HepG2 (cell line): ENCODE data around the gene CPT1B. TPM values are rescaled to one million over a fixed set of nuclear protein-coding genes. Genes with fewer than 3 reads are reported as not detected.

Experiments
- ATF1 ChIP-seq: IDR thresholded peaks from 2 replicates; pipeline ENCODE4 v1.6.1; 2016; ENCODE audit warnings: mild to moderate bottlenecking, control low read depth
- BHLHE40 ChIP-seq: IDR thresholded peaks from 2 replicates; pipeline ENCODE4 v1.6.1; 2011; ENCODE audit warnings: low read length, improper control_type of control experiment
- CC2D1A ChIP-seq: sonication (generic); formaldehyde crosslinking; IDR thresholded peaks from 2 replicates; pipeline ENCODE4 v1.8.1; 2023; ENCODE audit warnings: mild to moderate bottlenecking, missing genetic modification reagents
- CHD2 ChIP-seq: IDR thresholded peaks from 2 replicates; pipeline ENCODE4 v1.6.1; 2011; ENCODE audit warnings: low read depth, low read length, improper control_type of control experiment
- EHMT2 ChIP-seq: fragments of 200-600 bp; sonication (generic); IDR thresholded peaks from 2 replicates; pipeline ENCODE4 v1.7.0; 2017; ENCODE audit warnings: antibody characterized with exemption, low read depth, low read length, borderline replicate concordance
- ESRRA ChIP-seq: sonication (generic); formaldehyde crosslinking; IDR thresholded peaks from 2 replicates; pipeline ENCODE4 v1.5.1; 2020; ENCODE audit warnings: mild to moderate bottlenecking, low read depth, missing genetic modification reagents
- FOXA1 ChIP-seq, 2 experiments: fragments of 450-650 bp in 1 of 2; sonication (generic) in 1 of 2; formaldehyde crosslinking in 1 of 2; IDR thresholded peaks; 2 replicates each; pipeline versions ENCODE4 v1.4.0 to v1.6.1; 2016 to 2020; ENCODE audit warnings: missing genetic modification reagents in 1 of 2
- GFI1 ChIP-seq: sonication (generic); formaldehyde crosslinking; IDR thresholded peaks from 2 replicates; pipeline ENCODE4 v1.5.0; 2020; ENCODE audit warnings: missing genetic modification reagents, mild to moderate bottlenecking, borderline replicate concordance
- GTF2F1 ChIP-seq: fragments of 150-350 bp; IDR thresholded peaks from 2 replicates; pipeline ENCODE4 v1.6.1; 2014; ENCODE audit warnings: low read length
- KDM1A ChIP-seq: IDR thresholded peaks from 2 replicates; pipeline ENCODE4 v1.6.1; 2016; ENCODE audit warnings: missing compliant biosample characterization
- KLF12 ChIP-seq: sonication (generic); formaldehyde crosslinking; IDR thresholded peaks from 2 replicates; pipeline ENCODE4 v1.4.0; 2020; ENCODE audit warnings: missing genetic modification reagents, borderline replicate concordance
- MAFG ChIP-seq: sonication (generic); formaldehyde crosslinking; IDR thresholded peaks from 2 replicates; pipeline ENCODE4 v1.5.1; 2020; ENCODE audit warnings: mild to moderate bottlenecking, missing genetic modification reagents
- MIER2 ChIP-seq: IDR thresholded peaks from 2 replicates; pipeline ENCODE4 v1.6.1; 2016; ENCODE audit warnings: missing biosample characterization, missing genetic modification reagents
- RXRA ChIP-seq: sonication (generic); formaldehyde crosslinking; IDR thresholded peaks from 2 replicates; pipeline ENCODE4 v1.5.1; 2020; ENCODE audit warnings: missing genetic modification reagents
- SMAD3 ChIP-seq: sonication (generic); formaldehyde crosslinking; IDR thresholded peaks from 2 replicates; pipeline ENCODE4 v1.4.0; 2020; ENCODE audit warnings: missing genetic modification reagents
- TBX2 ChIP-seq: sonication (generic); formaldehyde crosslinking; IDR thresholded peaks from 2 replicates; pipeline ENCODE4 v1.5.0; 2020; ENCODE audit warnings: missing genetic modification reagents, mild to moderate bottlenecking, borderline replicate concordance
- ZNF451 ChIP-seq: sonication (generic); formaldehyde crosslinking; IDR thresholded peaks from 2 replicates; pipeline ENCODE4 v1.5.0; 2020; ENCODE audit warnings: mild to moderate bottlenecking, missing genetic modification reagents
- ZNF557 ChIP-seq: sonication (generic); formaldehyde crosslinking; IDR thresholded peaks from 2 replicates; pipeline ENCODE4 v1.4.0; 2020; ENCODE audit warnings: missing genetic modification reagents
- ZNF747 ChIP-seq: sonication (generic); formaldehyde crosslinking; IDR thresholded peaks from 2 replicates; pipeline ENCODE4 v1.8.1; 2023; ENCODE audit warnings: missing genetic modification reagents, mild to moderate bottlenecking, borderline replicate concordance
- ZNF749 ChIP-seq: sonication (generic); formaldehyde crosslinking; IDR thresholded peaks from 2 replicates; pipeline ENCODE4 v1.8.0; 2022; ENCODE audit warnings: mild to moderate bottlenecking, missing genetic modification reagents, moderate library complexity, borderline replicate concordance
- ZNF839 ChIP-seq: sonication (generic); formaldehyde crosslinking; IDR thresholded peaks from 2 replicates; pipeline ENCODE4 v1.4.0; 2020; ENCODE audit warnings: missing genetic modification reagents, mild to moderate bottlenecking, borderline replicate concordance
- polyA plus RNA-seq, 8 experiments: library from polyadenylated mRNA; depleted of rRNA in 3 of 8; stranded (reverse) in 7 of 8; unstranded in 1 of 8; fragments of >200 nt; fragmentation: Illumina TruSeq in 4 of 8; extraction: Trizol in 4 of 8; gene quantifications; 2 replicates each; pipeline versions ENCODE4 v1.2.1 to v1.2.3, GENCODE V29; 2011 to 2016; ENCODE audit warnings: low read depth in 4 of 8, missing spikeins in 1 of 8, mixed read lengths in 1 of 8; ENCODE audit not compliant: insufficient read depth in 1 of 8
- total RNA-seq, 5 experiments: library from RNA; depleted of rRNA; stranded (reverse); fragments of >200 nt; fragmentation: Illumina TruSeq; extraction: Trizol; gene quantifications; 2 replicates each; pipeline ENCODE4 v1.2.3, GENCODE V29; 2016; ENCODE audit warnings: low read depth in 1 of 5
- TF ChIP-seq, protein P1 (sequence below): sonication (generic); formaldehyde crosslinking; IDR thresholded peaks from 2 replicates; pipeline ENCODE4 v1.4.0; 2020; ENCODE audit warnings: missing genetic modification reagents
- TF ChIP-seq, protein P2 (sequence below): sonication (generic); formaldehyde crosslinking; IDR thresholded peaks from 2 replicates; pipeline ENCODE4 v1.5.1; 2020; ENCODE audit warnings: missing genetic modification reagents, mild to moderate bottlenecking, borderline replicate concordance
- TF ChIP-seq, protein P3 (sequence below): IDR thresholded peaks from 2 replicates; pipeline ENCODE4 v1.6.1; 2016; ENCODE audit warnings: missing biosample characterization, missing genetic modification reagents, low read depth

CPT1B gene
- total and polyA plus RNA-seq, 2 of the 13 experiments (the other 11 are each of a cell fraction or from before 2014, with no cell fraction given) = 9.2 to 19.5 TPM

DNA sequence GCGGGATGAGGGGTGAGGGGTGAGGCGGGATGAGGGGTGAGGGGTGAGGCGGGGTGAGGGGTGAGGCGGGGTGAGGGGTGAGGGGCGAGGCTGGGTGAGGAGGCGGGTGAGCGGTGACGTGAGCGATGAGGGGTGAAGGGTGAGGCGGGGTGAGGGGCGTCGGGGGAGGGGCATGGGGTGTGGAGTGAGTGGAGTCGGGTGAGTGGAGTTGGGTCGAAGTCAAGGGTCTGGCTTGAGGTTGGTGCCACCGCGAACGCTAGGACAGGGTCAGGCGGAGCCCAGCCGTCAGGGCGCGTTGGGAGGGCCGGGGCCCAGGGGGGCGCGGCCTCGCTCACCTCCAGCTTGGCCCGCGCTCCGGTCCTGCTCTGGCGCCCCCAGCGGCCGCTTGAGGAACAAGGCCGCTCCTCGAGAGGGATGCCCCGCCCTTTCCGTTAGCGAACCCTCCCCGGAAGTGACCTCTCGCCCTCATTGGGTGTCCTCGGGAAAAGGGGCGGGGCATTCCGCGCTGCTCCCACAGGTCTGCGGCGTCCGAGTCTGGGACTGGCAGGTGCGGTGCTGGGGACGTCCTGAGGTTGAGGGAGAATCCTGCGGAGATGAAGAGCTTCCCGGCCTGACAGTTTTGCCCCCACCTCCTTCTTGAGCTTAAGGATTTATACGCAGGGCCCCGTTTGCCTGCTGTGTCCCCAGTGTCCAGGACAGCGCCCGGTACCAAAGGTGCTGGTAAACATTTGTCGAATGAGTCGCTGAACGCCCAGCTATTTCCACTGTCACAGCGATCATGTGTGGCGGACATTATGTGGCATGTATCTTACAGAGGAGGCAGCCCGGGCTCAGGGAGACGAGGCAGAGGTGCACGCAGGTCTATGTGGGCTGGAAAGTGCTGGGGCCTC is 15.5 kb downstream of the CPT1B start, which contains the start of gene SYCE3 (continued):
- TF ChIP-seq MAFG (CRISPR knock-in tag) (no peak), ZNF557 (CRISPR knock-in tag) (no peak), ZNF839 (no peak), CHD2 (no peak), EHMT2 (no peak), ZNF451 (CRISPR knock-in tag) (no peak), CC2D1A (CRISPR knock-in tag) (no peak), ZNF749 (CRISPR knock-in tag) (no peak), ESRRA (CRISPR knock-in tag) (peak; percentile 41), TBX2 (CRISPR knock-in tag) (peak; percentile 65; the same call in 1 of the 2 replicates), GFI1 (CRISPR knock-in tag) (no peak), KDM1A (CRISPR knock-in tag) (no peak), KLF12 (CRISPR knock-in tag) (peak; percentile 53; the same call in 1 of the 2 replicates), GTF2F1 (no peak), ATF1 (CRISPR knock-in tag) (no peak), SMAD3 (CRISPR knock-in tag) (no peak), MIER2 (CRISPR knock-in tag) (no peak), ZNF747 (0 out of 2 replicates have a peak, but pooled peaks have one; percentile 23), RXRA (CRISPR knock-in tag) (peak; percentile 66), FOXA1 (IDR thresholded peaks at IDR 0.05) (no peak), FOXA1 (CRISPR knock-in tag; IDR thresholded peaks at IDR 0.05) (no peak), BHLHE40 (0 out of 2 replicates have a peak, but pooled peaks have one; percentile 41)
- TF ChIP-seq, protein P1, sequence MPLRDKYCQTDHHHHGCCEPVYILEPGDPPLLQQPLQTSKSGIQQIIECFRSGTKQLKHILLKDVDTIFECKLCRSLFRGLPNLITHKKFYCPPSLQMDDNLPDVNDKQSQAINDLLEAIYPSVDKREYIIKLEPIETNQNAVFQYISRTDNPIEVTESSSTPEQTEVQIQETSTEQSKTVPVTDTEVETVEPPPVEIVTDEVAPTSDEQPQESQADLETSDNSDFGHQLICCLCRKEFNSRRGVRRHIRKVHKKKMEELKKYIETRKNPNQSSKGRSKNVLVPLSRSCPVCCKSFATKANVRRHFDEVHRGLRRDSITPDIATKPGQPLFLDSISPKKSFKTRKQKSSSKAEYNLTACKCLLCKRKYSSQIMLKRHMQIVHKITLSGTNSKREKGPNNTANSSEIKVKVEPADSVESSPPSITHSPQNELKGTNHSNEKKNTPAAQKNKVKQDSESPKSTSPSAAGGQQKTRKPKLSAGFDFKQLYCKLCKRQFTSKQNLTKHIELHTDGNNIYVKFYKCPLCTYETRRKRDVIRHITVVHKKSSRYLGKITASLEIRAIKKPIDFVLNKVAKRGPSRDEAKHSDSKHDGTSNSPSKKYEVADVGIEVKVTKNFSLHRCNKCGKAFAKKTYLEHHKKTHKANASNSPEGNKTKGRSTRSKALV = 0 out of 2 replicates have a peak, but pooled peaks have one; percentile 6
- TF ChIP-seq, protein P2, sequence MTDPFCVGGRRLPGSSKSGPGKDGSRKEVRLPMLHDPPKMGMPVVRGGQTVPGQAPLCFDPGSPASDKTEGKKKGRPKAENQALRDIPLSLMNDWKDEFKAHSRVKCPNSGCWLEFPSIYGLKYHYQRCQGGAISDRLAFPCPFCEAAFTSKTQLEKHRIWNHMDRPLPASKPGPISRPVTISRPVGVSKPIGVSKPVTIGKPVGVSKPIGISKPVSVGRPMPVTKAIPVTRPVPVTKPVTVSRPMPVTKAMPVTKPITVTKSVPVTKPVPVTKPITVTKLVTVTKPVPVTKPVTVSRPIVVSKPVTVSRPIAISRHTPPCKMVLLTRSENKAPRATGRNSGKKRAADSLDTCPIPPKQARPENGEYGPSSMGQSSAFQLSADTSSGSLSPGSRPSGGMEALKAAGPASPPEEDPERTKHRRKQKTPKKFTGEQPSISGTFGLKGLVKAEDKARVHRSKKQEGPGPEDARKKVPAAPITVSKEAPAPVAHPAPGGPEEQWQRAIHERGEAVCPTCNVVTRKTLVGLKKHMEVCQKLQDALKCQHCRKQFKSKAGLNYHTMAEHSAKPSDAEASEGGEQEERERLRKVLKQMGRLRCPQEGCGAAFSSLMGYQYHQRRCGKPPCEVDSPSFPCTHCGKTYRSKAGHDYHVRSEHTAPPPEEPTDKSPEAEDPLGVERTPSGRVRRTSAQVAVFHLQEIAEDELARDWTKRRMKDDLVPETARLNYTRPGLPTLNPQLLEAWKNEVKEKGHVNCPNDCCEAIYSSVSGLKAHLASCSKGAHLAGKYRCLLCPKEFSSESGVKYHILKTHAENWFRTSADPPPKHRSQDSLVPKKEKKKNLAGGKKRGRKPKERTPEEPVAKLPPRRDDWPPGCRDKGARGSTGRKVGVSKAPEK (CRISPR knock-in tag) = no peak
- TF ChIP-seq, protein P3, sequence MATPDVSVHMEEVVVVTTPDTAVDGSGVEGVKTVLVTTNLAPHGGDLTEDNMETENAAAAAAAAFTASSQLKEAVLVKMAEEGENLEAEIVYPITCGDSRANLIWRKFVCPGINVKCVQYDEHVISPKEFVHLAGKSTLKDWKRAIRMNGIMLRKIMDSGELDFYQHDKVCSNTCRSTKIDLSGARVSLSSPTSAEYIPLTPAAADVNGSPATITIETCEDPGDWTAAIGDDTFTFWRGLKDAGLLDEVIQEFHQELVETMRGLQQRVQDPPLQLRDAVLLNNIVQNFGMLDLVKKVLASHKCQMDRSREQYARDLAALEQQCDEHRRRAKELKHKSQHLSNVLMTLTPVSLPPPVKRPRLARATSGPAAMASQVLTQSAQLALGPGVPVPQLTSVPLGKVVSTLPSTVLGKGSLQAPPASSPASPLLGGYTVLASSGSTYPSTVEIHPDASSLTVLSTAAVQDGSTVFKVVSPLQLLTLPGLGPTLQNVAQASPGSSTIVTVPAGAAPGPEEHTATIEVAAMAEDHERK = no peak
